Measurements from ENCODE around the gene ZNF319. TPM values are rescaled to one million over a fixed set of nuclear protein-coding genes. Genes with fewer than 3 reads are reported as not detected.

ZNF319 gene
- total RNA-seq, 1 donor, result 4.8 TPM

GRCh38 chr16:57946181-57946801 is 54.2 kb downstream of the ZNF319 start:
- no peak overlapping the region for H3K4me3 ChIP-seq (ENCODE audit: low read depth, low read length)
- no peak for TF ChIP-seq CTCF (IDR thresholded peaks at IDR 0.05; ENCODE audit: insufficient read depth, low read length)
- DNase-seq (ENCODE audit: low read depth), result no peak

- peak; percentile 11 for TF ChIP-seq CTCF (IDR thresholded peaks at IDR 0.05; ENCODE audit: insufficient read depth, low read length)
- DNase-seq (ENCODE audit: low read depth), result no peak
- H3K4me3 ChIP-seq (ENCODE audit: low read depth, low read length), result no peak overlapping the region
These were observed 54.7 kb downstream of the ZNF319 start for GRCh38 chr16:57945740-57946138.

GRCh38 chr16:57944970-57945739 is 55.3 kb downstream of the ZNF319 start:
- no peak overlapping the region for H3K4me3 ChIP-seq (ENCODE audit: low read depth, low read length)
- no peak for TF ChIP-seq CTCF (IDR thresholded peaks at IDR 0.05; ENCODE audit: insufficient read depth, low read length)
- no peak for DNase-seq (ENCODE audit: low read depth)

Other genes starting within 250 kb of the ZNF319 start
- gene KIFC3, start 198.2 kb downstream of the ZNF319 start, total RNA-seq (ENCODE audit: low replicate concordance), result 23.0 and 32.8 TPM in 2 replicates
- gene CNGB1, start 29.5 kb downstream of the ZNF319 start, total RNA-seq (ENCODE audit: low replicate concordance), result not detected in 2 replicates
- gene USB1, start 735 bp upstream of the ZNF319 start, total RNA-seq (ENCODE audit: low replicate concordance), result 7.0 and 15.8 TPM in 2 replicates
- gene MMP15, start 25.1 kb upstream of the ZNF319 start, total RNA-seq (ENCODE audit: low replicate concordance), result 1.3 and 2.4 TPM in 2 replicates
- gene CFAP20, start 128.7 kb upstream of the ZNF319 start, total RNA-seq (ENCODE audit: low replicate concordance), result 13.4 and 35.7 TPM in 2 replicates
- 25.4 and 48.4 TPM in 2 replicates for gene CSNK2A2, start 197.4 kb upstream of the ZNF319 start, total RNA-seq (ENCODE audit: low replicate concordance)